HepG2 (cell line): Measurements from ENCODE around the gene TMEM187. TPM values are rescaled to one million over a fixed set of nuclear protein-coding genes. Genes with fewer than 3 reads are reported as not detected.

Experiments used
- CREM ChIP-seq, 2 experiments: sonication (generic) in 1 of 2; formaldehyde crosslinking in 1 of 2; IDR thresholded peaks; 2 replicates each; pipeline versions ENCODE4 v1.4.0 to v1.6.1; 2016 to 2020; ENCODE audit warnings: antibody characterized with exemption in 1 of 2, mild to moderate bottlenecking in 1 of 2, missing genetic modification reagents in 1 of 2
- DR1 ChIP-seq: sonication (generic); formaldehyde crosslinking; IDR thresholded peaks from 2 replicates; pipeline ENCODE4 v1.8.0; 2021; ENCODE audit warnings: mild to moderate bottlenecking, missing genetic modification reagents, inconsistent platforms
- KAT7 ChIP-seq: IDR thresholded peaks from 2 replicates; pipeline ENCODE4 v1.6.1; 2018; ENCODE audit warnings: borderline replicate concordance, missing compliant biosample characterization
- MATR3 ChIP-seq: sonication (generic); formaldehyde crosslinking; IDR thresholded peaks from 2 replicates; pipeline ENCODE4 v1.4.0; 2020; ENCODE audit warnings: missing genetic modification reagents
- MTA1 ChIP-seq: sonication (generic); formaldehyde crosslinking; IDR thresholded peaks from 2 replicates; pipeline ENCODE4 v1.4.0; 2020; ENCODE audit warnings: missing genetic modification reagents, mild to moderate bottlenecking, borderline replicate concordance
- PRMT3 ChIP-seq: sonication (generic); formaldehyde crosslinking; IDR thresholded peaks from 2 replicates; pipeline ENCODE4 v1.8.1; 2022; ENCODE audit warnings: low read depth, mild to moderate bottlenecking, moderate library complexity, missing genetic modification reagents, borderline replicate concordance
- RARA ChIP-seq: IDR thresholded peaks from 2 replicates; pipeline ENCODE4 v1.6.1; 2016; ENCODE audit warnings: missing genetic modification reagents, missing compliant biosample characterization
- ZNF12 ChIP-seq: sonication (generic); formaldehyde crosslinking; IDR thresholded peaks from 2 replicates; pipeline ENCODE4 v1.5.0; 2020; ENCODE audit warnings: missing genetic modification reagents
- ZNF292 ChIP-seq: sonication (generic); formaldehyde crosslinking; IDR thresholded peaks from 2 replicates; pipeline ENCODE4 v1.8.1; 2022; ENCODE audit warnings: mild to moderate bottlenecking, low read depth, missing genetic modification reagents, borderline replicate concordance
- ZNF335 ChIP-seq: sonication (generic); formaldehyde crosslinking; IDR thresholded peaks from 2 replicates; pipeline ENCODE4 v1.4.0; 2020; ENCODE audit warnings: missing genetic modification reagents
- ZNF44 ChIP-seq: sonication (generic); formaldehyde crosslinking; IDR thresholded peaks from 2 replicates; pipeline ENCODE4 v1.5.1; 2020; ENCODE audit warnings: mild to moderate bottlenecking, missing genetic modification reagents
- ZNF780A ChIP-seq: sonication (generic); formaldehyde crosslinking; IDR thresholded peaks from 2 replicates; pipeline ENCODE4 v1.8.0; 2022; ENCODE audit warnings: mild to moderate bottlenecking, missing genetic modification reagents, moderate library complexity
- ZSCAN25 ChIP-seq: sonication (generic); formaldehyde crosslinking; IDR thresholded peaks from 2 replicates; pipeline ENCODE4 v1.8.0; 2022; ENCODE audit warnings: mild to moderate bottlenecking, missing genetic modification reagents
- polyA plus RNA-seq, 8 experiments: library from polyadenylated mRNA; depleted of rRNA in 3 of 8; stranded (reverse) in 7 of 8; unstranded in 1 of 8; fragments of >200 nt; fragmentation: Illumina TruSeq in 4 of 8; extraction: Trizol in 4 of 8; gene quantifications; 2 replicates each; pipeline versions ENCODE4 v1.2.1 to v1.2.3, GENCODE V29; 2011 to 2016; ENCODE audit warnings: low read depth in 4 of 8, missing spikeins in 1 of 8, mixed read lengths in 1 of 8; ENCODE audit not compliant: insufficient read depth in 1 of 8
- total RNA-seq, 5 experiments: library from RNA; depleted of rRNA; stranded (reverse); fragments of >200 nt; fragmentation: Illumina TruSeq; extraction: Trizol; gene quantifications; 2 replicates each; pipeline ENCODE4 v1.2.3, GENCODE V29; 2016; ENCODE audit warnings: low read depth in 1 of 5
- TF ChIP-seq, protein P1 (sequence below): sonication (generic); formaldehyde crosslinking; IDR thresholded peaks from 2 replicates; pipeline ENCODE4 v1.9.0; 2021; ENCODE audit warnings: missing genetic modification reagents, borderline replicate concordance
- TF ChIP-seq, protein P2 (sequence below): sonication (generic); formaldehyde crosslinking; IDR thresholded peaks from 2 replicates; pipeline ENCODE4 v1.5.1; 2020; ENCODE audit warnings: mild to moderate bottlenecking, moderate library complexity, missing genetic modification reagents
- TF ChIP-seq, protein P3 (sequence below): sonication (generic); formaldehyde crosslinking; IDR thresholded peaks from 2 replicates; pipeline ENCODE4 v1.4.0; 2020; ENCODE audit warnings: missing genetic modification reagents
- TF ChIP-seq, protein P4 (sequence below): sonication (generic); formaldehyde crosslinking; IDR thresholded peaks from 2 replicates; pipeline ENCODE4 v1.5.0; 2020; ENCODE audit warnings: mild to moderate bottlenecking, missing genetic modification reagents, borderline replicate concordance

Gene TMEM187
- total and polyA plus RNA-seq, 2 of the 13 experiments (the other 11 are each of a cell fraction or from before 2014, with no cell fraction given): 2.2 to 6.2 TPM

DNA sequence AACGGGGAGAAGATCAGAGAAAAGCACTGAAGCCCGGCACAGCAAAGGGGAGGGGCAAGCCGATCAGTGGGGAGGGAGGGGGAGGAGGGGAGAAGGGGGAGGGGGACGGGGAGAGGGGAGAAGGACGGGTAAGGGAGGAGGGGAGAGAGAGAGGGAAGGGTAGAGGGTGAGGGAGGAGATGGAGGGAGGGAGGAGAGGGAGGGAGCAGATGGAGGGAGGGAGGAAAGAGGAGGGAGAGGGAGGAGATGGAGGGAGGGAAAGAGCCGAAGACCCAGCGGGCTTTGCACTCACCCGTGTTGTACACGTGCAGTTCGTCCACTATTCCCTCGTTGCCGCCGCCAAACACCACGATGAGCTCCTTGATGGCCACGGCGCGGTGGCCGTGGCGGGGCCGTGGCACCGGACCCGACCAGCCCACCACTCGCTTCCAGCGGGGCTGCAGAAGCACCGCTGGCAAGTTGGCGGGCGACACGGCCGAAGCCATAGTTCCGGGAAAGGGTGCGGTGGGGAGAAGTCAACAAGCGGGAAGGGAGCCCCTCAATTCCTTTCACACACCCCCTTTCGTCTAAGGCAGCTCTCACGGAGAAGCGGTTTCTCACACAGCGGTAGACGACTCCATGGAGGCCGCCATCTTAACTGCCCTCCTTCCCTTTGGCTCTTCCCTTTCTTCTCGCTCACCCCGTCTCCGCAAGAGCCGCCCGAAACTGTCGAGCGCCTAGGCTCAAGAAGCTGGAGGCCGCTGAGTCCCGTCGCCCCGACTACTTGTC, 2.0 kb upstream of the TMEM187 start (continued):
- TF ChIP-seq, protein P1, sequence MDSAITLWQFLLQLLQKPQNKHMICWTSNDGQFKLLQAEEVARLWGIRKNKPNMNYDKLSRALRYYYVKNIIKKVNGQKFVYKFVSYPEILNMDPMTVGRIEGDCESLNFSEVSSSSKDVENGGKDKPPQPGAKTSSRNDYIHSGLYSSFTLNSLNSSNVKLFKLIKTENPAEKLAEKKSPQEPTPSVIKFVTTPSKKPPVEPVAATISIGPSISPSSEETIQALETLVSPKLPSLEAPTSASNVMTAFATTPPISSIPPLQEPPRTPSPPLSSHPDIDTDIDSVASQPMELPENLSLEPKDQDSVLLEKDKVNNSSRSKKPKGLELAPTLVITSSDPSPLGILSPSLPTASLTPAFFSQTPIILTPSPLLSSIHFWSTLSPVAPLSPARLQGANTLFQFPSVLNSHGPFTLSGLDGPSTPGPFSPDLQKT (CRISPR knock-in tag): no peak
- TF ChIP-seq DR1: no peak
- no peak; the same call in 1 of the 2 replicates for TF ChIP-seq ZSCAN25
- TF ChIP-seq CREM (IDR thresholded peaks at IDR 0.05): 0 out of 2 replicates have a peak, but pooled peaks have one; percentile 27
- no peak for TF ChIP-seq CREM (CRISPR knock-in tag; IDR thresholded peaks at IDR 0.05)
- TF ChIP-seq MTA1 (CRISPR knock-in tag): no peak
- no peak for TF ChIP-seq RARA (CRISPR knock-in tag)
- TF ChIP-seq, protein P2, sequence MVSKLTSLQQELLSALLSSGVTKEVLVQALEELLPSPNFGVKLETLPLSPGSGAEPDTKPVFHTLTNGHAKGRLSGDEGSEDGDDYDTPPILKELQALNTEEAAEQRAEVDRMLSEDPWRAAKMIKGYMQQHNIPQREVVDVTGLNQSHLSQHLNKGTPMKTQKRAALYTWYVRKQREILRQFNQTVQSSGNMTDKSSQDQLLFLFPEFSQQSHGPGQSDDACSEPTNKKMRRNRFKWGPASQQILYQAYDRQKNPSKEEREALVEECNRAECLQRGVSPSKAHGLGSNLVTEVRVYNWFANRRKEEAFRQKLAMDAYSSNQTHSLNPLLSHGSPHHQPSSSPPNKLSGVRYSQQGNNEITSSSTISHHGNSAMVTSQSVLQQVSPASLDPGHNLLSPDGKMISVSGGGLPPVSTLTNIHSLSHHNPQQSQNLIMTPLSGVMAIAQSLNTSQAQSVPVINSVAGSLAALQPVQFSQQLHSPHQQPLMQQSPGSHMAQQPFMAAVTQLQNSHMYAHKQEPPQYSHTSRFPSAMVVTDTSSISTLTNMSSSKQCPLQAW (CRISPR knock-in tag): peak; percentile 26; the same call in 1 of the 2 replicates
- TF ChIP-seq, protein P3, sequence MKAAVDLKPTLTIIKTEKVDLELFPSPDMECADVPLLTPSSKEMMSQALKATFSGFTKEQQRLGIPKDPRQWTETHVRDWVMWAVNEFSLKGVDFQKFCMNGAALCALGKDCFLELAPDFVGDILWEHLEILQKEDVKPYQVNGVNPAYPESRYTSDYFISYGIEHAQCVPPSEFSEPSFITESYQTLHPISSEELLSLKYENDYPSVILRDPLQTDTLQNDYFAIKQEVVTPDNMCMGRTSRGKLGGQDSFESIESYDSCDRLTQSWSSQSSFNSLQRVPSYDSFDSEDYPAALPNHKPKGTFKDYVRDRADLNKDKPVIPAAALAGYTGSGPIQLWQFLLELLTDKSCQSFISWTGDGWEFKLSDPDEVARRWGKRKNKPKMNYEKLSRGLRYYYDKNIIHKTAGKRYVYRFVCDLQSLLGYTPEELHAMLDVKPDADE (CRISPR knock-in tag): no peak
- no peak for TF ChIP-seq ZNF12 (CRISPR knock-in tag)
- TF ChIP-seq, protein P4, sequence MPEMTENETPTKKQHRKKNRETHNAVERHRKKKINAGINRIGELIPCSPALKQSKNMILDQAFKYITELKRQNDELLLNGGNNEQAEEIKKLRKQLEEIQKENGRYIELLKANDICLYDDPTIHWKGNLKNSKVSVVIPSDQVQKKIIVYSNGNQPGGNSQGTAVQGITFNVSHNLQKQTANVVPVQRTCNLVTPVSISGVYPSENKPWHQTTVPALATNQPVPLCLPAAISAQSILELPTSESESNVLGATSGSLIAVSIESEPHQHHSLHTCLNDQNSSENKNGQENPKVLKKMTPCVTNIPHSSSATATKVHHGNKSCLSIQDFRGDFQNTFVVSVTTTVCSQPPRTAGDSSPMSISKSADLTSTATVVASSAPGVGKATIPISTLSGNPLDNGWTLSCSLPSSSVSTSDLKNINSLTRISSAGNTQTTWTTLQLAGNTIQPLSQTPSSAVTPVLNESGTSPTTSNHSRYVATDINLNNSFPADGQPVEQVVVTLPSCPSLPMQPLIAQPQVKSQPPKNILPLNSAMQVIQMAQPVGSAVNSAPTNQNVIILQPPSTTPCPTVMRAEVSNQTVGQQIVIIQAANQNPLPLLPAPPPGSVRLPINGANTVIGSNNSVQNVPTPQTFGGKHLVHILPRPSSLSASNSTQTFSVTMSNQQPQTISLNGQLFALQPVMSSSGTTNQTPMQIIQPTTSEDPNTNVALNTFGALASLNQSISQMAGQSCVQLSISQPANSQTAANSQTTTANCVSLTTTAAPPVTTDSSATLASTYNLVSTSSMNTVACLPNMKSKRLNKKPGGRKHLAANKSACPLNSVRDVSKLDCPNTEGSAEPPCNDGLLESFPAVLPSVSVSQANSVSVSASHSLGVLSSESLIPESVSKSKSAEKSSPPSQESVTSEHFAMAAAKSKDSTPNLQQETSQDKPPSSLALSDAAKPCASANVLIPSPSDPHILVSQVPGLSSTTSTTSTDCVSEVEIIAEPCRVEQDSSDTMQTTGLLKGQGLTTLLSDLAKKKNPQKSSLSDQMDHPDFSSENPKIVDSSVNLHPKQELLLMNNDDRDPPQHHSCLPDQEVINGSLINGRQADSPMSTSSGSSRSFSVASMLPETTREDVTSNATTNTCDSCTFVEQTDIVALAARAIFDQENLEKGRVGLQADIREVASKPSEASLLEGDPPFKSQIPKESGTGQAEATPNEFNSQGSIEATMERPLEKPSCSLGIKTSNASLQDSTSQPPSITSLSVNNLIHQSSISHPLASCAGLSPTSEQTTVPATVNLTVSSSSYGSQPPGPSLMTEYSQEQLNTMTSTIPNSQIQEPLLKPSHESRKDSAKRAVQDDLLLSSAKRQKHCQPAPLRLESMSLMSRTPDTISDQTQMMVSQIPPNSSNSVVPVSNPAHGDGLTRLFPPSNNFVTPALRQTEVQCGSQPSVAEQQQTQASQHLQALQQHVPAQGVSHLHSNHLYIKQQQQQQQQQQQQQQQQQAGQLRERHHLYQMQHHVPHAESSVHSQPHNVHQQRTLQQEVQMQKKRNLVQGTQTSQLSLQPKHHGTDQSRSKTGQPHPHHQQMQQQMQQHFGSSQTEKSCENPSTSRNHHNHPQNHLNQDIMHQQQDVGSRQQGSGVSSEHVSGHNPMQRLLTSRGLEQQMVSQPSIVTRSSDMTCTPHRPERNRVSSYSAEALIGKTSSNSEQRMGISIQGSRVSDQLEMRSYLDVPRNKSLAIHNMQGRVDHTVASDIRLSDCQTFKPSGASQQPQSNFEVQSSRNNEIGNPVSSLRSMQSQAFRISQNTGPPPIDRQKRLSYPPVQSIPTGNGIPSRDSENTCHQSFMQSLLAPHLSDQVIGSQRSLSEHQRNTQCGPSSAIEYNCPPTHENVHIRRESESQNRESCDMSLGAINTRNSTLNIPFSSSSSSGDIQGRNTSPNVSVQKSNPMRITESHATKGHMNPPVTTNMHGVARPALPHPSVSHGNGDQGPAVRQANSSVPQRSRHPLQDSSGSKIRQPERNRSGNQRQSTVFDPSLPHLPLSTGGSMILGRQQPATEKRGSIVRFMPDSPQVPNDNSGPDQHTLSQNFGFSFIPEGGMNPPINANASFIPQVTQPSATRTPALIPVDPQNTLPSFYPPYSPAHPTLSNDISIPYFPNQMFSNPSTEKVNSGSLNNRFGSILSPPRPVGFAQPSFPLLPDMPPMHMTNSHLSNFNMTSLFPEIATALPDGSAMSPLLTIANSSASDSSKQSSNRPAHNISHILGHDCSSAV (CRISPR knock-in tag): no peak
- no peak for TF ChIP-seq MATR3
- no peak for TF ChIP-seq KAT7 (CRISPR knock-in tag)
- no peak for TF ChIP-seq ZNF780A (CRISPR knock-in tag)
- TF ChIP-seq PRMT3 (CRISPR knock-in tag): no peak
- TF ChIP-seq ZNF44 (CRISPR knock-in tag): no peak
- 0 out of 2 replicates have a peak, but pooled peaks have one; percentile 2 for TF ChIP-seq ZNF335
- TF ChIP-seq ZNF292 (CRISPR knock-in tag): no peak
